MM.1S (cell line): ENCODE results near the gene LIG3.

ENCODE experiments used
- DNase-seq: peaks from one replicate; pipeline ENCODE4 v3.0.0-alpha.2; 2015
- H2AFZ ChIP-seq: fragments of 300-600 bp; sonication (generic); 2 replicates; pipeline ENCODE4 v1.6.0; 2016; ENCODE audit warnings: antibody characterized with exemption, low read length
- H3F3A ChIP-seq: fragments of 300-600 bp; sonication (generic); 2 replicates; pipeline ENCODE4 v1.6.1; 2016; ENCODE audit warnings: mild to moderate bottlenecking, antibody characterized with exemption, low read length, moderate library complexity, mixed read lengths; ENCODE audit not compliant: insufficient read depth
- H3K27ac ChIP-seq: fragments of 300-600 bp; sonication (generic); 2 replicates; pipeline ENCODE4 v1.5.1; 2016; ENCODE audit warnings: mild to moderate bottlenecking, low read length
- H3K27me3 ChIP-seq: fragments of 300-600 bp; sonication (generic); replicated peaks from 2 replicates; pipeline ENCODE4 v1.6.0; 2016; ENCODE audit warnings: low read length; ENCODE audit not compliant: insufficient read depth
- H3K36me3 ChIP-seq: fragments of 300-600 bp; sonication (generic); replicated peaks from 2 replicates; pipeline ENCODE4 v1.6.1; 2016; ENCODE audit warnings: mild to moderate bottlenecking, low read length, mixed read lengths; ENCODE audit not compliant: insufficient read depth
- H3K4me1 ChIP-seq: fragments of 300-600 bp; sonication (generic); 2 replicates; pipeline ENCODE4 v1.6.1; 2016; ENCODE audit warnings: low read length, mixed read lengths
- H3K4me2 ChIP-seq: fragments of 300-600 bp; sonication (generic); 2 replicates; pipeline ENCODE4 v1.6.0; 2016; ENCODE audit warnings: low read depth, low read length
- H3K4me3 ChIP-seq: fragments of 300-600 bp; sonication (generic); 2 replicates; pipeline ENCODE4 v1.5.1; 2016; ENCODE audit warnings: low read length, mixed read lengths
- H3K79me2 ChIP-seq: fragments of 300-600 bp; sonication (generic); 2 replicates; pipeline ENCODE4 v1.6.1; 2016; ENCODE audit warnings: mixed run types, low read length, mixed read lengths
- H3K9ac ChIP-seq: fragments of 300-600 bp; sonication (generic); 2 replicates; pipeline ENCODE4 v1.6.1; 2016; ENCODE audit warnings: low read length, mixed read lengths
- H3K9me2 ChIP-seq: fragments of 300-600 bp; sonication (generic); replicated peaks from 2 replicates; pipeline ENCODE4 v1.6.1; 2016; ENCODE audit warnings: mild to moderate bottlenecking, low read length, mixed read lengths; ENCODE audit not compliant: insufficient read depth
- H3K9me3 ChIP-seq: fragments of 300-600 bp; sonication (generic); replicated peaks from 2 replicates; pipeline ENCODE4 v1.6.1; 2016; ENCODE audit warnings: mild to moderate bottlenecking, low read length, mixed read lengths; ENCODE audit not compliant: insufficient read depth
- H4K20me1 ChIP-seq: fragments of 300-600 bp; sonication (generic); 2 replicates; pipeline ENCODE4 v1.6.1; 2016; ENCODE audit warnings: mild to moderate bottlenecking, low read length, moderate library complexity, mixed read lengths; ENCODE audit not compliant: insufficient read depth
- CTCF ChIP-seq: fragments of 300-600 bp; sonication (generic); IDR thresholded peaks from 2 replicates; pipeline ENCODE4 v1.5.1; 2016; ENCODE audit warnings: antibody characterized with exemption, low read length, mixed read lengths
- EZH2 ChIP-seq: fragments of 300-600 bp; sonication (generic); optimal IDR thresholded peaks from 2 replicates; pipeline ENCODE3; 2017; ENCODE audit warnings: low read depth, mild to moderate bottlenecking, antibody characterized with exemption, low read length, mixed read lengths
- EZH2phosphoT487 ChIP-seq: fragments of 300-600 bp; sonication (generic); IDR thresholded peaks from 2 replicates; pipeline ENCODE4 v1.6.1; 2018; ENCODE audit warnings: antibody characterized with exemption, low read length

The LIG3 gene

GRCh38 chr17:35052780-35053179 lies 72.5 kb downstream of the LIG3 start:
- H3K9ac ChIP-seq: no peak overlapping the region
- H3K27ac ChIP-seq: no peak overlapping the region
- no peaks in the 10 kb centered on the region for H3K9me3 ChIP-seq
- H3K9me2 ChIP-seq: no peaks in the 10 kb centered on the region
- peaks cover 41% of the 10 kb centered on the region for H3K79me2 ChIP-seq
- no peak overlapping the region for H2AFZ ChIP-seq
- no peaks in the 10 kb centered on the region for H3K27me3 ChIP-seq
- DNase-seq: no peak
- TF ChIP-seq EZH2phosphoT487: no peak
- no peak for TF ChIP-seq EZH2
- TF ChIP-seq CTCF: no peak
- H4K20me1 ChIP-seq: no peaks in the 10 kb centered on the region
- H3K4me3 ChIP-seq: no peak overlapping the region
- H3K4me1 ChIP-seq: peaks cover 29% of the 10 kb centered on the region
- H3F3A ChIP-seq: peaks cover 17% of the 10 kb centered on the region
- no peak overlapping the region for H3K4me2 ChIP-seq
- no peaks in the 10 kb centered on the region for H3K36me3 ChIP-seq

- Histone ChIP-seq H3K79me2 (peaks cover 41% of the 10 kb centered on the region), H3K4me3 (no peak overlapping the region), H3K9me2 (no peaks in the 10 kb centered on the region), H3K4me2 (no peak overlapping the region), H3K9me3 (no peaks in the 10 kb centered on the region), H4K20me1 (no peaks in the 10 kb centered on the region), H3K27ac (no peak overlapping the region), H3F3A (peaks cover 17% of the 10 kb centered on the region), H3K9ac (no peak overlapping the region), H2AFZ (no peak overlapping the region), H3K27me3 (no peaks in the 10 kb centered on the region), H3K4me1 (peaks cover 29% of the 10 kb centered on the region), H3K36me3 (no peaks in the 10 kb centered on the region)
- no peak for DNase-seq
- TF ChIP-seq EZH2phosphoT487: no peak
- no peak for TF ChIP-seq CTCF
- TF ChIP-seq EZH2: no peak
Measured at GRCh38 chr17:35053204-35053603, 72.9 kb downstream of the LIG3 start.

- TF ChIP-seq EZH2phosphoT487 (no peak), CTCF (no peak), EZH2 (no peak)
- H3K79me2 ChIP-seq: peaks cover 37% of the 10 kb centered on the region
- no peak overlapping the region for H3K4me2 ChIP-seq
- no peaks in the 10 kb centered on the region for H3K36me3 ChIP-seq
- no peaks in the 10 kb centered on the region for H4K20me1 ChIP-seq
- H3K27me3 ChIP-seq: no peaks in the 10 kb centered on the region
- no peak overlapping the region for H3K9ac ChIP-seq
- peaks cover 21% of the 10 kb centered on the region for H3K4me1 ChIP-seq
- no peak overlapping the region for H3K27ac ChIP-seq
- no peak for DNase-seq
- peaks cover 13% of the 10 kb centered on the region for H3F3A ChIP-seq
- H2AFZ ChIP-seq: no peak overlapping the region
- H3K9me2 ChIP-seq: no peaks in the 10 kb centered on the region
- H3K4me3 ChIP-seq: no peak overlapping the region
- H3K9me3 ChIP-seq: no peaks in the 10 kb centered on the region
Measured at GRCh38 chr17:35056013-35056412, 75.7 kb downstream of the LIG3 start.
